OCI-LY3 (cell line): ENCODE results near the gene AXIN2.

Experiments
- EZH2phosphoT487 ChIP-seq: fragments of 200-600 bp; shearing (Covaris generic); IDR thresholded peaks from 2 replicates; pipeline ENCODE4 v1.6.1; 2018; ENCODE audit warnings: antibody characterized with exemption, mixed run types, low read depth
- TF ChIP-seq, protein P1 (sequence below): fragments of 200-600, 300-600 bp; sonication (generic); IDR thresholded peaks from 2 replicates; pipeline ENCODE4 v1.5.1; 2014; ENCODE audit warnings: antibody characterized with exemption, low read length, low read depth

DNA sequence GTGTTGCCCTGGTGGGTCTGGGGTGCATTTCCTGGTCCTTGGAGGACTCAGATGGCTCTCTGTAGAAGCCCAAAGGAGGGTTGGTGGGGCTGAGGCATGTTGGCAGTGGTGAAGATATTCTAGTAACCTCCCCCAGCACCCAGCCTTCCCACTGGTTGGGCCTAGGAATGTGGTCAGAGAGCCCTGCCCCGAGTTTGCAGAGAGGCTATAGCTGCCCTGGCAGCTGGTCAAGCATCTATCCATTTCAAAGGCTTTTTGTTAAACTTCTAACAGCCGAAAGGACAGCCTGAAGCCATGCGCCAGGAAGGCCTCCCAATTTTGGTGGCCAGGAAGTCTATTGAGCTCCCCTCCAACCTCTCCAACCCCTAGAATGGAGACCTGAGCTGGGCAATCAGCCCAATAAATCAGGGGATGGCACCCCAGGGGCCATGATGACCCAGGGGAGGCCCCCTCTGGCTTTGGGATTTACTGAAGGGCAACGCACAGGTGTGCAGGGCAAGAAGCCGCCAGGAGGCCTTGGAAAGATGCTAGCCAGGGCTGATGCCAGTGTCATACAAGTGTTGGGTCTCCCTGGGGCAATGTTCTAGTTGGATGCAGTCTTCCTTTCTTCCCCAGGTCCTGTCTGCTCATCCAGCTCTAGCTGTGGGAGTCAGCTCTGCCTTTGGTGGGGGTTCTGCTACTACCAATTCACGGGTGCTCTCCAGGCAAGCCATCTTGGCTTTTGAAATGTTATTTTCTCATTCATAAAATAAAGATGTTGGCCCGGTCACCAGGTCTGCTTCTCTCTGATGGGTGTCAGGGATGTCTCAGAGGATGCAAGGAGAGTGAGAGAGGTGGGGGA, 30.9 kb upstream of the AXIN2 start:
- TF ChIP-seq, protein P1, sequence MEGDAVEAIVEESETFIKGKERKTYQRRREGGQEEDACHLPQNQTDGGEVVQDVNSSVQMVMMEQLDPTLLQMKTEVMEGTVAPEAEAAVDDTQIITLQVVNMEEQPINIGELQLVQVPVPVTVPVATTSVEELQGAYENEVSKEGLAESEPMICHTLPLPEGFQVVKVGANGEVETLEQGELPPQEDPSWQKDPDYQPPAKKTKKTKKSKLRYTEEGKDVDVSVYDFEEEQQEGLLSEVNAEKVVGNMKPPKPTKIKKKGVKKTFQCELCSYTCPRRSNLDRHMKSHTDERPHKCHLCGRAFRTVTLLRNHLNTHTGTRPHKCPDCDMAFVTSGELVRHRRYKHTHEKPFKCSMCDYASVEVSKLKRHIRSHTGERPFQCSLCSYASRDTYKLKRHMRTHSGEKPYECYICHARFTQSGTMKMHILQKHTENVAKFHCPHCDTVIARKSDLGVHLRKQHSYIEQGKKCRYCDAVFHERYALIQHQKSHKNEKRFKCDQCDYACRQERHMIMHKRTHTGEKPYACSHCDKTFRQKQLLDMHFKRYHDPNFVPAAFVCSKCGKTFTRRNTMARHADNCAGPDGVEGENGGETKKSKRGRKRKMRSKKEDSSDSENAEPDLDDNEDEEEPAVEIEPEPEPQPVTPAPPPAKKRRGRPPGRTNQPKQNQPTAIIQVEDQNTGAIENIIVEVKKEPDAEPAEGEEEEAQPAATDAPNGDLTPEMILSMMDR, result no peak
- TF ChIP-seq EZH2phosphoT487, result no peak
